ENCODE data around the gene KRT79. TPM values are rescaled to one million over a fixed set of nuclear protein-coding genes. Genes with fewer than 3 reads are reported as not detected.

The KRT79 gene
- total and polyA plus RNA-seq, 4 donors: not detected

GRCh38 chr12:52800259-52800917, 33.7 kb downstream of the KRT79 start:
- H3K27me3 ChIP-seq (ENCODE audit: control insufficient read depth in 4 of 4, insufficient read depth in 4 of 4, low read length in 3 of 4): no peaks in the 10 kb centered on the region
- no peaks in the 10 kb centered on the region for H3K36me3 ChIP-seq (ENCODE audit: control insufficient read depth in 4 of 4, insufficient read depth in 3 of 4, low read depth in 1 of 4, low read length in 3 of 4)
- no peaks in the 10 kb centered on the region for H3K9me3 ChIP-seq (ENCODE audit: control insufficient read depth in 4 of 4, low read length in 3 of 4)
- TF ChIP-seq FOXA2 (IDR thresholded peaks at IDR 0.05) (no peak), ZBTB33 (IDR thresholded peaks at IDR 0.05) (no peak), JUND (IDR thresholded peaks at IDR 0.05) (no peak), SP1 (IDR thresholded peaks at IDR 0.05) (no peak), TAF1 (conservative IDR thresholded peaks at IDR 0.05) (no peak), FOXA1 (IDR thresholded peaks at IDR 0.05) (no peak), YY1 (IDR thresholded peaks at IDR 0.05) (no peak), EGR1 (IDR thresholded peaks at IDR 0.05; ENCODE audit: low read depth in 2 of 2) (no peak), HNF4G (IDR thresholded peaks at IDR 0.05) (no peak), RAD21 (IDR thresholded peaks at IDR 0.05) (no peak), GABPA (IDR thresholded peaks at IDR 0.05 in 1 of 2, conservative IDR thresholded peaks at IDR 0.05 in 1 of 2) (no peak), RXRA (IDR thresholded peaks at IDR 0.05) (no peak), NR2F2 (IDR thresholded peaks at IDR 0.05) (no peak), HNF4A (conservative IDR thresholded peaks at IDR 0.05) (no peak)
- TF ChIP-seq, protein P1, sequence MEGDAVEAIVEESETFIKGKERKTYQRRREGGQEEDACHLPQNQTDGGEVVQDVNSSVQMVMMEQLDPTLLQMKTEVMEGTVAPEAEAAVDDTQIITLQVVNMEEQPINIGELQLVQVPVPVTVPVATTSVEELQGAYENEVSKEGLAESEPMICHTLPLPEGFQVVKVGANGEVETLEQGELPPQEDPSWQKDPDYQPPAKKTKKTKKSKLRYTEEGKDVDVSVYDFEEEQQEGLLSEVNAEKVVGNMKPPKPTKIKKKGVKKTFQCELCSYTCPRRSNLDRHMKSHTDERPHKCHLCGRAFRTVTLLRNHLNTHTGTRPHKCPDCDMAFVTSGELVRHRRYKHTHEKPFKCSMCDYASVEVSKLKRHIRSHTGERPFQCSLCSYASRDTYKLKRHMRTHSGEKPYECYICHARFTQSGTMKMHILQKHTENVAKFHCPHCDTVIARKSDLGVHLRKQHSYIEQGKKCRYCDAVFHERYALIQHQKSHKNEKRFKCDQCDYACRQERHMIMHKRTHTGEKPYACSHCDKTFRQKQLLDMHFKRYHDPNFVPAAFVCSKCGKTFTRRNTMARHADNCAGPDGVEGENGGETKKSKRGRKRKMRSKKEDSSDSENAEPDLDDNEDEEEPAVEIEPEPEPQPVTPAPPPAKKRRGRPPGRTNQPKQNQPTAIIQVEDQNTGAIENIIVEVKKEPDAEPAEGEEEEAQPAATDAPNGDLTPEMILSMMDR (IDR thresholded peaks at IDR 0.05; ENCODE audit: low read depth, low read length, missing input control): no peak
- TF ChIP-seq, protein P2, sequence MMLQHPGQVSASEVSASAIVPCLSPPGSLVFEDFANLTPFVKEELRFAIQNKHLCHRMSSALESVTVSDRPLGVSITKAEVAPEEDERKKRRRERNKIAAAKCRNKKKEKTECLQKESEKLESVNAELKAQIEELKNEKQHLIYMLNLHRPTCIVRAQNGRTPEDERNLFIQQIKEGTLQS (IDR thresholded peaks at IDR 0.05): no peak
- TF ChIP-seq, protein P3, sequence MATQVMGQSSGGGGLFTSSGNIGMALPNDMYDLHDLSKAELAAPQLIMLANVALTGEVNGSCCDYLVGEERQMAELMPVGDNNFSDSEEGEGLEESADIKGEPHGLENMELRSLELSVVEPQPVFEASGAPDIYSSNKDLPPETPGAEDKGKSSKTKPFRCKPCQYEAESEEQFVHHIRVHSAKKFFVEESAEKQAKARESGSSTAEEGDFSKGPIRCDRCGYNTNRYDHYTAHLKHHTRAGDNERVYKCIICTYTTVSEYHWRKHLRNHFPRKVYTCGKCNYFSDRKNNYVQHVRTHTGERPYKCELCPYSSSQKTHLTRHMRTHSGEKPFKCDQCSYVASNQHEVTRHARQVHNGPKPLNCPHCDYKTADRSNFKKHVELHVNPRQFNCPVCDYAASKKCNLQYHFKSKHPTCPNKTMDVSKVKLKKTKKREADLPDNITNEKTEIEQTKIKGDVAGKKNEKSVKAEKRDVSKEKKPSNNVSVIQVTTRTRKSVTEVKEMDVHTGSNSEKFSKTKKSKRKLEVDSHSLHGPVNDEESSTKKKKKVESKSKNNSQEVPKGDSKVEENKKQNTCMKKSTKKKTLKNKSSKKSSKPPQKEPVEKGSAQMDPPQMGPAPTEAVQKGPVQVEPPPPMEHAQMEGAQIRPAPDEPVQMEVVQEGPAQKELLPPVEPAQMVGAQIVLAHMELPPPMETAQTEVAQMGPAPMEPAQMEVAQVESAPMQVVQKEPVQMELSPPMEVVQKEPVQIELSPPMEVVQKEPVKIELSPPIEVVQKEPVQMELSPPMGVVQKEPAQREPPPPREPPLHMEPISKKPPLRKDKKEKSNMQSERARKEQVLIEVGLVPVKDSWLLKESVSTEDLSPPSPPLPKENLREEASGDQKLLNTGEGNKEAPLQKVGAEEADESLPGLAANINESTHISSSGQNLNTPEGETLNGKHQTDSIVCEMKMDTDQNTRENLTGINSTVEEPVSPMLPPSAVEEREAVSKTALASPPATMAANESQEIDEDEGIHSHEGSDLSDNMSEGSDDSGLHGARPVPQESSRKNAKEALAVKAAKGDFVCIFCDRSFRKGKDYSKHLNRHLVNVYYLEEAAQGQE (IDR thresholded peaks at IDR 0.05): no peak
- H3K4me3 ChIP-seq (ENCODE audit: low read depth in 1 of 3, low read length in 3 of 3): no peak overlapping the region
- DNase-seq (ENCODE audit: low spot score): no peak
- H3K9ac ChIP-seq (ENCODE audit: low read depth in 1 of 2, low read length in 2 of 2): no peak overlapping the region
- 80% methylated on average over 1 of the region's 1 CpG for WGBS
- H3K27ac ChIP-seq (ENCODE audit: low read depth in 1 of 2, low read length in 2 of 2): no peak overlapping the region
- H3K4me1 ChIP-seq (ENCODE audit: control insufficient read depth in 4 of 4, insufficient read depth in 4 of 4, low read length in 3 of 4): no peaks in the 10 kb centered on the region
